ENCODE data around the gene AP3D1.

DNA sequence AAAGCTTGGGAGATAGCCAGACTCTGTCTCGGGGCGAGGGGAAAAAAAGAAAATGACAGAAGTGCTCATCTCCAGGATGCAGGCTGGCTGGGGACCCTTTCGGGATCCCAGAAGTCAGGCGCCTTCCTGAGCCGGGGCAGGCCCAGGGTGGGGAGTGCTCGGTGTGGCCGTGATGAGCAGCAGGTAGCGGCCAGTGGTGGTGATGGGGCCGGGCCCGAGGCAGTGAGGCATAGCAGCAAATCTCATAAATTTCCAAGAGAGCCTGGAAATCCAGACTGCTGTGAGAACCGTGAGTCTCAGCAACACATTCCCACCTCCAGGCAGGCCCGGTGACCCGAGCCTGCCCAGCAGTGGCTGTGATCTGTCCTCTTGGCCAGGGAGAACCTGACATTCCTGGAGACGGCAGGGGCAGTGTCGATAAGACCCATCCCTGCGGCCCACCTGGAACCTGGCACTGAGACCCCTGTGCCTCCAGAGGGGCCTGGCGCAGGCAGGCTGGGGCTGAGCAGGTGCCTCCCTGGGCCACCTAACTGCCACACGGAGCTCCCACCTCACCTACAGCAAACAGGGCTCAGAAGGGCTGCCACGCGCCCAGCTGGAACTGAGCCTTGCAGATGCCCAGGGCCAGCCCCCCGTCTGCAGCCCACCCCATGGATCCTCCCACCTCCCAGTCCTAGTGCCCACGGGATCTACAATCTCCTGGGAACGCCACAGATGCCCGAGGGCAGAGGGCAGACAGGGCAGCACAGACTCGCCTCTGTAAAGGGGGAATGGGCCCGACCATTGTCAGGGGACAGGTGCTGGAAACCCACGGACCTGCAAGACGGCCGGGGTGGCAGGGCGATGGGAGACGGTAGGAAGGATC lies 31.2 kb downstream of the AP3D1 start:
- TF ChIP-seq CTCF (IDR thresholded peaks at IDR 0.05) (no peak), POLR2A (IDR thresholded peaks at IDR 0.05) (no peak)
